Measurements from ENCODE around the gene HYAL1.
A peak's percentile ranks its signal among the peaks of the same experiment; 100 is the strongest.

Gene HYAL1

DNA sequence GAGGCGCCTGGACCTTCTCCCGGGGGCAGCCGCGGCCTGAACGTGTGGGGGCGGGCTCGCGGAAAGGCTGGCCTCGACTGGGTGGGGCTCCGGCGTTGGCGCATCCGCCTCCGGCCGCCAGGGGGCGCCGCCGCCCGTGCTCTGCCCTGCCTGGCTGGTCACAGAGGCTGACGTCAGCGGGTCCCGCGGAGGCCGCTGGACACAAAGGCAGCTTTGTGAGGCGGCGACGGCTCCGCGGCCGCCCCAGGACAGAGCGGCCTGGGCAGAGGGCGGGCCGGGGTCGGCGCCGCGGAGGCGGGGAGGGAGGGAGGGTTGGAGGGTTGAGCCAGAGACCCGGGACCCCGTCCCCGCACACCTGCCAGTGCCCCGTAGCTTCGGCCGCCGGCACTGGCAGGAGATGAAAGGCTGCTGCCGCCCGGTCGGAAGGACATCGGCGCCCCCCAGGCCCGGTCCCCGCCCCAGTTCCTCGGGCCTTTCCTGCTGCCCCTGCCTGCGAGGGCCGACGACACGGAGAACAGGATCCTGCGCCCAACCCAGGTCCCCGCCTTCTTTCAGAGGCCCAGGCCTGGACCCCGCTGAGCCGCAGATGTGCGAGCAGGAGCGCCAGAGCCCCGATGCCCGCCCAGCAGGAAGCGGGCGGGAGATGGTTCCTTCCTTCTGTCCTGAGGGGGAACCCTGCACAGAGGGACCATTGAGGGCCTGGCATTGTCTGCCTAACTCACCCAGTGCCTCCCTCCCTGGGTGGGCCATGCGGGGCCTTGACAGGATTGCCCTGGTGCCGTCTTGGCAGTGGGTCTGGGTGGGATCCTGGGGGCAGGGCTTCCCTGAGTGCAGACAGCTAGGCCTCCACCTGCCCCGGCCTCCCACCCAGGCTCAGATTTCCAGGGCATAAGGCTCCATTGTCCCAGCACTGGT lies 43.1 kb downstream of the HYAL1 start:
- peak; percentile 83 for DNase-seq (ENCODE audit: low read depth in 2 of 2)

DNA sequence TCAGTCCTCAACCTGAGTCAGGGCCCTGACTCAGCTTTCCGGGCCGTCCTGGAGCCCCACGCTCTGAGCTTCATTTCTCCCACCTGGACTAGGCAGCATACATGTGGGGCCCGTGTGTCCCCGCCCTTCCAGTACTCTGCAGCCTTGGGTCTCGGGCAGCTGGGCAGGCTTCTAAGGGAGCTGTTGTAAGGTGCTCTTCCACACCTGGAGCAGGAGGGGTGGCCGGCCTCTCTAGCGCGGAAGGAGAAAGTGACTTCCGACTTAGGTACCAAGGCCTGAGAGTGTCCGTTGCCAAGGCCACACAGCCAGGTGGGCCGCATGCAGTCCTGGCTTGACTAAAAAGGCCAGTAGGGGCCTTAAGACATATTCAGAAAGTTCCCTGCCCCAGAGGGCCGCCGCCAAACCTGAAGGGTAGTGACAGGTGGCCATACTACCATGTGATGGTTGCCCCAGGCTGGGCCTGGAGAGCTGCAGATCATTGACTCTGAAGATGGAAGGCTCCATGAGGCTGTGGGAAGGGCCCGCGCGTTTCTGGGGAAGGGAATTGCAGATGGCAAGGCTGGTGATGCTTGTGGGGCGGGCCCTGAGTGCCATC lies 43.8 kb downstream of the HYAL1 start:
- DNase-seq (ENCODE audit: low read depth in 2 of 2): no peak

DNA sequence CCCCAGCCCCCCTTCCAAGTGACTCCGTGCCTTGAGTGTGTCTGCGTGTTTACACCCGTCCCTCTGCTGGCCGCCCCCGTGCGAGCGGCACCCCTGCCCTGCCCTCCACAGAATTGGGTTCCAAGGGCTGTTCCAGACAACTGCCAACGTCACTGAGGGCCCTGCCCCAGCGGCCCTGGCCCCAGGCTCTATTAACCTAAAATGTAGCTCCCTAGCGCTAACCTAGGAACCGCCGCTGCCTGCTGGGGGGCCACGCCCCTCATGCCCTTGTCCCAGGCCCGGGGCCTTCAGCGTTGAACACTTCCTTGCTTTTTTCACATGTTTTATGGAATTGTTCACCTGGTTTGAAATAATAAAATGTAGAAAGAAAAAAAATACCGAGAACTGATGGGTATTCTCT lies 44.4 kb downstream of the HYAL1 start:
- no peak for DNase-seq (ENCODE audit: low read depth in 2 of 2)

DNA sequence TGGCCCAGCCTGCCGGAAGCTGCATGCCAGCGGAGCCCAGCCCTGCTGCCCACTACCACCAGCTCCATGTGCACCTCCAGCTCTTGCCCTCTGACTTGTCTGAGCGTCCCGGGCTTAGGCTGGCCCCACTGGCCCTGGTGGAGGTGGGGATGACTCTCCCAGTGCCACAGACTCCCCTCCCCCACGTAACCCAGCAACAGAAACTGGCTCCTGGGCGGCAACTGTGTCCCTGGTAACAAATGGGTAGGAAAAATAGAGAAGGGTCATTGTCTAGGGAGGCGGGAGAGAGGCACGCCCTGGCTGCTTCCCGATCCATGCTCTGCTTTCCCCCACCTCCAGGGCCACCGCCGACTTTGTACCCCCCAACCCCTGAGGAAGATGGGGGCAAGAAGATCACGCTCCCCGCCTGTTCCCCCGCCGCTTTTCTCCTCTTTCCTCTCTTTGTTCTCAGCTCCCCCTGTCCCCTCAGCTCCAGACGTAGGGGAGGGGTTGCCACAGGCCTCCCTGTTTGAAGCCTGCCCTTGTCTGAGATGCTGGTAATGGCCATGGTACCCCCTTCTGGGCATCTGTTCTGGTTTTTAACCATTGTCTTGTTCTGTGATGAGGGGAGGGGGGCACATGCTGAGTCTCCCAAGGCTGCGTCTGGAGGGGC lies 45.2 kb downstream of the HYAL1 start:
- DNase-seq (ENCODE audit: low read depth in 2 of 2): no peak

DNA sequence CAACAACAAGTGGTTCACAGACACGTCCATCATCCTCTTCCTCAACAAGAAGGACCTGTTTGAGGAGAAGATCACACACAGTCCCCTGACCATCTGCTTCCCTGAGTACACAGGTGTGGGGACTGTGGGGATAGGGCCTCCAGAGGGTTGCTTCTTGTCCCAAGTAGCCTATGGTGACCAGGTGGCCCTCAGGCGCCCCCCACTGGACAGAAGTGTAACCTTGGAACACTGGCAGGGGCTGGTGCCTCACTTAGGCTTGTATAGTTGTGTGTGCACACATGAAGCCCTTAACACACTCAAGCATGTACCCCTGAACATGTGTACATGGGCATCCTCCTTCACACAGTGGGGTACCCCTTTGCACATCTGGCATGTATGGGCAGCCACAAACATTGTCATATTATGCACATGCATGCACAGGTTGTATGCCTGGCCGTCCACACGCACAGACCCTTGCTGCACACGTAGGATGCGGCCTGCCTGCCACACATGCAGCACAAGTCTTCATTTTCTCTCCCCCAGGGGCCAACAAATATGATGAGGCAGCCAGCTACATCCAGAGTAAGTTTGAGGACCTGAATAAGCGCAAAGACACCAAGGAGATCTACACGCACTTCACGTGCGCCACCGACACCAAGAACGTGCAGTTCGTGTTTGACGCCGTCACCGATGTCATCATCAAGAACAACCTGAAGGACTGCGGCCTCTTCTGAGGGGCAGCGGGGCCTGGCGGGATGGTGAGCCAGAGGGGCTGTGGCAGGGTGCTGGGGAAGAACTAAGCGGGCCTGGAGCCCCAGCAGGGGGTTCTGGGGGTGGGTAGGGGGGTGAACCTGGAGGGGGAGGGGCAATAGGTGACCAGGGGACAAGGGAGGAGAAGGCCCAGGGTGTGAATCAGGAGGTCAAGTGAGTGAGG lies 46.1 kb downstream of the HYAL1 start:
- DNase-seq (ENCODE audit: low read depth in 2 of 2): peak in 1 of 2 donors; percentile 34

DNA sequence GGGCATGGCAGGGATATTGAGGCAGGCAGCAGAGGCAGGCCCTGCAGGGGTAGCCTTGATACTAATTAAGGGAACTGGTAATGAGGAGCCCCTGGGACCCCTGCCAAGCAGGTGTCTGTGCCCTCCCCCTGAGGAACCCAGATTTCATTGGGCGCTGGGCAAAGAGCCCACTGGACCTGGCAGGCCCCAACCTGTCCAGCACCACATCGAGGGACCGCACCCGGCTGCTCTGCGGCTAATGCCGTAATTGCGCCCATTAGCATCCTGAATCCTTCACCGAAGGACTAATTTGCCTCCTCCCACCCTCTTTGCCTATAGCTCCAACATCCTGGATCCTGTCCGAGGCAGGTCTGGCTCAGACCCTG lies 48.1 kb downstream of the HYAL1 start:
- DNase-seq (ENCODE audit: low read depth in 2 of 2): no peak

DNA sequence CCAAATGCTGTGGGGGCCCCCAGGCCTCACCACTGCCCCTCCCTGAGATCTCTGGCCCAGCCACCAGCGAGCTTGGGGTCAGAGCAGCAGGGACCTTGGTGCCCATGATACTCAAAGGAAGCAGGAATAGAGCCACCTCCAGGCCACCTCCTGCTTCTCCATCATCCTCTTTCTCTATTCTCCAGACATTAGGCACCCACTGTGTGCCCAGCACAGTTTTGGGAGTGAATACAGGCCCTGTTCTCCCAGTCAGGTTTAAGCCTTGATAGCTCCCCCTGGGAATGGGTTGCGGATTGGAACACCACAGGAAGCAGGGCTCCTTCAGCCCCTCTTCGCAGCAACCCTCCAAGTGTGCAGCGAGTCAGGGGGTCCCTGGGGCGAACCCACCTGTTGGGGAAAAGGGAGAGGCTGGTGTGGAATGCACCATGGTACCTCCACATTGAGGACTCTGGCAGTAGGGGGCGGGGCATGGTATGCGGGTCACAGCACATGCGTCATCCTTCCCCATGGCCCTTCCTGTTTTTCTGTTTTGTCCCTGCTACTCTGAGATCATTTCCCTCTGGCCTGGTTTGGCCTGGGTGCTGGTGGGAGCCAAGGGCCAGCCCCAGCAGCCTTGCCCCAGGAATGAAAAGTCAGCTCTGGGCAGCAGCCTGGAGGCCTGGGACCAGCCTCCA lies 48.7 kb downstream of the HYAL1 start:
- no peak for DNase-seq (ENCODE audit: low read depth in 2 of 2)

DNA sequence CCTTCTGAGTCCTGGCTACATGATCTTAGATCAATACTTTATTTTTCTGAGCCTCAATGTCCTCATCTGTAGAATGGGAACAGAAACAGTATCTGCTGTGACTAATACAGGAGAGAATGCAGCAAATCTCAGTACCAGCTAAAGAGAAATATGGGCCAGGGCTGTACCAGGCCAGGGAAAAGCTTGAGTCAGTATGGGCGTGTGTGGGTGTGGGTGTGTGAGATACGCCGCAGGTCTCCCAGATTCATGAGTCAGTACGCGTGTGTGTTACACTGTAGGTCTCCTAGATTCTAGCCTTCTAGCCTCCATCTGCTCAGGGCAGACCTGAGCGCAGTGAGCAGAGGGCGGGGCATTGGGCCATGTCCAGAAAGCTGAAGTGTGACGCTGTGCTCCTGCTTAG lies 52.2 kb downstream of the HYAL1 start:
- no peak for DNase-seq (ENCODE audit: low read depth in 2 of 2)

DNA sequence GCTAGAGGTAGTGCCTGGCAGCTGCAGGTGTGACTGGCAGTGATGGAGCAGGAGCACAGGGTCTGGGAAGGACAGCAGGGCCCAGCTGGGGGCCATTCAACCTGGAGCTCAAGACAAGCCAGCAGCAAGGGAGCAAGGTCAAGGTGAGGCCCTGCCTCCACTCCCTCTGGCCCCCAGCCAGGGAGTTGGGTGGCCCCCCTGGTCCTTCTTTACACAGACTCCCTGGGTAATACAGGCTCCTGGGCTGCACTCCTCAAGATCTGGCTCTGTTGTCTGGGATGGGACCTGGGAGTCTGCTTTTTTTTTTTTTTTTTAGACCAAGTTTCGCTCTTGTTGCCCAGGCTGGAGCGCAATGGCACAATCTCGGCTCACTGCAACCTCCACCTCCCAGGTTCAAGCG lies 52.9 kb downstream of the HYAL1 start:
- DNase-seq (ENCODE audit: low read depth in 2 of 2): no peak

All from stimulated activated CD8-positive, alpha-beta memory T cell treated with anti-CD3 and anti-CD28 coated beads, Interleukin-2, amount 100 ng/mL, for 48 hours (primary cell).